ENCODE measurements around the gene PHRF1. TPM values are rescaled to one million over a fixed set of nuclear protein-coding genes. Genes with fewer than 3 reads are reported as not detected.
"Not testable (repeated sequence)": the region's sequence is repeated elsewhere in the genome, so short reads cannot be mapped to it uniquely, and the experiment has no call there.

The PHRF1 gene
- total RNA-seq, 1 experiment from 2014 or later: 75.3 TPM

DNA sequence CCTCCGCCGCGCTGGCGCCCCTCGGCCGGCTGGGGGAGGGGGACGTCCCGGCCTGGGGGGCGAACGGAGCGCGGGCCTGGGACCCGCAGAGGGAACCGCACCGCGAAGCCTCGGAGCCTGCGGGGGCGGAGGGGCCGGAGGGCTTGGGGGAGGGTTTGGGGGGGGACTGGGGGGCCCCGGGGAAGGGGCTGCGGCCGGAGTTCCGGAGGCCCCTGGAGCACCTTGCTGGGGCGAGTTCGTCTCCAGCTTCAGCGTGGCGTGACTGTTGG lies 51.0 kb downstream of the PHRF1 start:
- DNase-seq (ENCODE audit: low spot score): no peak

GRCh38 chr11:628056-628455 lies 51.8 kb downstream of the PHRF1 start:
- no peak for DNase-seq (ENCODE audit: low spot score)

- no peak for DNase-seq (ENCODE audit: low spot score)
Measured at GRCh38 chr11:629237-629583, 52.9 kb downstream of the PHRF1 start.

GRCh38 chr11:630871-631270 lies 54.6 kb downstream of the PHRF1 start:
- DNase-seq (ENCODE audit: low spot score): no peak

GRCh38 chr11:635945-636510 lies 59.8 kb downstream of the PHRF1 start:
- DNase-seq (ENCODE audit: low spot score): no peak

- no peak for DNase-seq (ENCODE audit: low spot score)
Measured at GRCh38 chr11:636511-637332, 60.5 kb downstream of the PHRF1 start, which contains the start of gene DRD4. DRD4 (plus strand) TSS chr11:637269; CDS start chr11:637305, 36 bp downstream.

DNA sequence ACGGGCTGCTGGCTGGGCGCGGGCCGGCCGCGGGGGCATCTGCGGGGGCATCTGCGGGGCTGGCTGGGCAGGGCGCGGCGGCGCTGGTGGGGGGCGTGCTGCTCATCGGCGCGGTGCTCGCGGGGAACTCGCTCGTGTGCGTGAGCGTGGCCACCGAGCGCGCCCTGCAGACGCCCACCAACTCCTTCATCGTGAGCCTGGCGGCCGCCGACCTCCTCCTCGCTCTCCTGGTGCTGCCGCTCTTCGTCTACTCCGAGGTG lies 61.0 kb downstream of the PHRF1 start:
- no peak for DNase-seq (ENCODE audit: low spot score)

DNA sequence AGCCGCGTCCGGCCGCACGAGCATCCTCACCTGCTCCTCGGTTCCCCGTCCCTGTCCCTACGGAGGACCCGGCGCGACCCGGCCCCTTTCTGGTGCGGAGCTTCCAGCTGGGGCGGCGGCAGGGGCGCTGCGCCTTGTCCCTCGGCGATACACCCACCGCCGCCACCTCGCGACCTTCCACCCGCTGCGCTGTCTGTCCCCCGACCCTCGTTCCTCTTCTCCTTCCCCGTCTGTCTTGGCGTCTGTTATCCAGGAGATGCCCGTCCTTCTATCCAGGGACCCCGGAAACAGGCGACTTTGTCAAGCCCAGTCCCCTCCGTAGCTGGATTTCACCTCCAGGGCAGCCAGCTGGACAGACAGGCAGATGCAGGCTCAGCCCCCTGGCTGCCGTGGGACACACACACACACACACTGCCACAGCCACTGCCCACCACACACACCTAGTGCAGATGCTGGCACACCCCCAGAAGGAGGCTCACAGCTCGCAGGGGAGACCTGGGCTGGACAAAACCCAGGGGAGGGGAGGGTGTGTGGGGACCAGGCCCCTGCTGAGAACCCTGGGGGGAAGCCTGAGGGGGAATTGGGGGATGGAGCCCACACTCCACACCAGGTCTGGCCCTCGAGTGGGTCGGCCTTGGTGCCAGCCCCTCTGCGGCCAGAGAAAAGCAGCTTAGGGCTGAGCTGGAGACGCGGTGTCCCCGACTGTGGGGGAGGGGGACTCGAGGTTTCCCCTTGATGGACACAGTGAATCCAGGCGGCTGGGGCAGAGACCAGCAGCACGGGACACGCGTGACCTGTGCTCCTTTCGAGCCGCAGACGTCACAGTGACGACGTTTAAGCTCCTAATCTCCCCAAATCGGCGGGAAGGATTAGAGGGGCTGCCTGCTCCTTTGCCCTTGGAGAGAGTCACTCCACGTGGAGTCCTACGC lies 61.6 kb downstream of the PHRF1 start:
- DNase-seq (ENCODE audit: low spot score): no peak

DNA sequence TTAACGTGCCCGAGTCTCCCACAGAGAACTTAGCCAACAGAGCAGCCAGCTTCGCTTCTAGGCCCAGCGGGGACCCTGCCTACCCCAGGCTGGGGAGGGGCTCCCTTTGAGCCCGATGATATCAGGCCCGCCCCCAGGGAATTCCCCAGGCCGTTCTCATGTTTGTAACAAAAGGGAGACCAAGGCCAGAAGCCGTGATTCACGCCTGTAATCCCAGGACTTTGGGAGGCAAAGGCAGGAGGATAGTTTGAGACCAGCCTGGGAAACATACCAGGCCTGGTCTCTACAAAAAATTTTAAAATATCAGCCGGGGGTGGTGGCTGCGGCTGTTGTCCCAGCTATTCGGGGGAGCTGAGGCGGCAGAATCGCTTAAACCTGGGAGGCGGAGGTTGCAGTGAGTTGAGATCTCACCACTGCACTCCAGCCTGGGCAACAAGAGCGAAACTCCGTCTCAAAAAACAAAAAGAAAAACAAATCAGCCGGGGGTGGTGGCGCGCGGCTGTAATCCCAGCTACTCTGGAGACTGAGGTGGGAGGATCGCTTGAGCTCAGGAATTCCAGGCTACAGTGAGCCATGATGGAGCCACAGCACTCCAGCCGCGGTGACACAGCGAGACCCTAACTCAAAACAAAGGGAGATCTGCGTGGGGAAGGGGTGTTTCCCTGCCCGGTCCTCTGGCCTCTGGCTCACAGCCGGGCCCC lies 62.5 kb downstream of the PHRF1 start:
- DNase-seq (ENCODE audit: low spot score): no peak

DNA sequence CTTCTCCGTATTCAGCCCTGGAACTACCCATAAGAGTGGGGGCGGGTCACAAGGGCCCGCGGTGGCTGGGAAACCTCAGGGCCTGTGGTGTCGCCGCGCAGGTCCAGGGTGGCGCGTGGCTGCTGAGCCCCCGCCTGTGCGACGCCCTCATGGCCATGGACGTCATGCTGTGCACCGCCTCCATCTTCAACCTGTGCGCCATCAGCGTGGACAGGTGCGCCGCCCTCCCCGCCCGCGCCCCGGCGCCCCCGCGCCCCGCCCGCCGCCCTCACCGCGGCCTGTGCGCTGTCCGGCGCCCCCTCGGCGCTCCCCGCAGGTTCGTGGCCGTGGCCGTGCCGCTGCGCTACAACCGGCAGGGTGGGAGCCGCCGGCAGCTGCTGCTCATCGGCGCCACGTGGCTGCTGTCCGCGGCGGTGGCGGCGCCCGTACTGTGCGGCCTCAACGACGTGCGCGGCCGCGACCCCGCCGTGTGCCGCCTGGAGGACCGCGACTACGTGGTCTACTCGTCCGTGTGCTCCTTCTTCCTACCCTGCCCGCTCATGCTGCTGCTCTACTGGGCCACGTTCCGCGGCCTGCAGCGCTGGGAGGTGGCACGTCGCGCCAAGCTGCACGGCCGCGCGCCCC lies 63.2 kb downstream of the PHRF1 start:
- DNase-seq (ENCODE audit: low spot score): no peak

DNA sequence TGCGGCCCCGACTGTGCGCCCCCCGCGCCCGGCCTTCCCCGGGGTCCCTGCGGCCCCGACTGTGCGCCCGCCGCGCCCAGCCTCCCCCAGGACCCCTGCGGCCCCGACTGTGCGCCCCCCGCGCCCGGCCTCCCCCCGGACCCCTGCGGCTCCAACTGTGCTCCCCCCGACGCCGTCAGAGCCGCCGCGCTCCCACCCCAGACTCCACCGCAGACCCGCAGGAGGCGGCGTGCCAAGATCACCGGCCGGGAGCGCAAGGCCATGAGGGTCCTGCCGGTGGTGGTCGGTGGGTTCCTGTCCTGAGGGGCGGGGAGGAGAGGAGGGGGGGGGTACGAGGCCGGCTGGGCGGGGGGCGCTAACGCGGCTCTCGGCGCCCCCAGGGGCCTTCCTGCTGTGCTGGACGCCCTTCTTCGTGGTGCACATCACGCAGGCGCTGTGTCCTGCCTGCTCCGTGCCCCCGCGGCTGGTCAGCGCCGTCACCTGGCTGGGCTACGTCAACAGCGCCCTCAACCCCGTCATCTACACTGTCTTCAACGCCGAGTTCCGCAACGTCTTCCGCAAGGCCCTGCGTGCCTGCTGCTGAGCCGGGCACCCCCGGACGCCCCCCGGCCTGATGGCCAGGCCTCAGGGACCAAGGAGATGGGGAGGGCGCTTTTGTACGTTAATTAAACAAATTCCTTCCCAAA lies 63.9 kb downstream of the PHRF1 start:
- DNase-seq (ENCODE audit: low spot score): no peak

DNA sequence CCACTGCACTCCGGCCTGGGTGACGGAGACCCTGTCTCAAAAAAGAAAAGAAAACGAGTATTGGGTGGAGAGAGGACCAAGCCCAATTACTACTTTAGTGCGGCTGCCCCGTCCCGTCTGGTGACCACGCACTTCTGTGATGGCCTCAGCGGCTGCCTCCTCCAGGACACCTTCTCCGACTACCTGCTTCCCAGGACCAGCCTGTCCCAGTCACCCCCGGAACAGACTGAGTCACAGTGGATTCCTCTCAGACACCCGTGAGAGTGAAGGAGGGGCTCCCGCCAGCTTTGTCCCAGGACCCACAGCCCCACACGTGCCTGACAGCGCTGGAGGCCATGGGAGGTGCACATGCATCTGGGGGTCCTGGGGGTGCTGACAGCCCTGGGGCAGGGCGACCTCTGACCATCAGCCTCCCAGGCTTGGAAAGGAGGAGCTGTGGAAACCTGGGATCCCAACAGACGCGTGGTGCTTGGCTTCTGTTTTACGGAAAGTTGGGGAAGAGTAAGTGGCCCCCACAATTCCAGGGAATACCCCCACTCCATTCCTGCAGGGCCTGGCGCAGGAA lies 65.6 kb downstream of the PHRF1 start:
- no peak for DNase-seq (ENCODE audit: low spot score)

DNA sequence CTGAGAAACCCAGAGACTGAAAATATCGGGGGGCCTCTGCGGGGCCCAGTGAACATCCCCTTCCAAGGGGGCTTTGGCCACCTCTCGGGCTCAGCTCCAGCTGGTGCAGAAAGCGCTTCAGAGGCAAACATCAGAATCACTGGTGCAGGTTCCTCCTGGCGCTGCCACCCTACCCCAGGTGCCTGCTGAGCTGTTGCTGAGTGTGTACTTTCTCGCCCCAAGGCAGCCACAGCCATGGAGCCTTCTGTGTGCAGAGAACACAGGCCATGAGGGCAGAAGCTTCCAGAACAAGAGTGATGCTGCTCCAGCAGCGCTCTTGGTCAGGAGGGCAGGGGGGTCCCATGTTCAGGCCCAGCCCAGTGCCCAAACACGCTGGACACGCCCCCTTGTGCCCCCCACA lies 67.1 kb downstream of the PHRF1 start:
- no peak for DNase-seq (ENCODE audit: low spot score)

DNA sequence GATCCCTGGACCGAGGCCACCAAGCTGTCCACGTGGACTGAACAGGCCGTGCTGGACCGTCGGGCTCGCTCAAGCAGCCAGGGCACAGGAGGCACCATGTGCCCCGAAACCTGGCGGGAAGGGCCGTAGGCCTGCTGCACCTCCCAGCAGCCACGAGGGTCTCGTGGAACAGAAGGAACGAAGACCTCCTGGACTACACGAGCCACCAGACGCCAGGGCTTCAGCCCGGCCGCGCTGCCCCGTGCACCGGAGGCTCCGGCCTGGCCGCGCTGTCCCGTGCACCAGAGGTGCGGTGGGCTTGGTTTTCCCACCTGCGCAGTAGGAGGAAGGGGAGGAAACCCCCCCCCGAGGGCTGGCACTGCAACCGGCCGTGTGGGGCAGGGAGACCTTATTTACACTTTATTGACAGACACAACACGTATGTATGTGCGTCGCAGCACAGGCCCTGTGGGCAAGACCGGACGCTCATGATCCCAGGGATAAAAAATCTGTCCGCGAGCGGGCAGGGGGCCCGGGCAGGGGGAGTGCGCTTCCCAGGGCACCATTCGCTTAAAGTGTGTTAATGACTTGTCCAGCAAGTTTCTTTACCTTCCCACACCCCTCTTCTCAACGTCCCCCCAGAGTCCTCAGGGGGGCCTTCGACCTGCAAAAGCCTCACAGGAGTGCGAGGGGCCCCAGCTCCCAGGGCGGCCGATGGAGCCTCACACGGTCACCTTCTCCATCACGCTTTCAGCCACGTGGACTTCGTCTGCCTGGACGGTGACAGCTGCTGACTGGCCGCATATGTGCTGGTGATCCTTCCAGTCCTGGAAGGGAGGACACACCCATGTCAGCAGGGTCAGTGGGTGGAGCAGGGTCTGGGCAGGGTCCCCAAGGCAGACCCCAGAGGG lies 67.8 kb downstream of the PHRF1 start:
- no peak for DNase-seq (ENCODE audit: low spot score)

GRCh38 chr11:645536-645935 lies 69.3 kb downstream of the PHRF1 start:
- DNase-seq (ENCODE audit: low spot score): no peak

DNA sequence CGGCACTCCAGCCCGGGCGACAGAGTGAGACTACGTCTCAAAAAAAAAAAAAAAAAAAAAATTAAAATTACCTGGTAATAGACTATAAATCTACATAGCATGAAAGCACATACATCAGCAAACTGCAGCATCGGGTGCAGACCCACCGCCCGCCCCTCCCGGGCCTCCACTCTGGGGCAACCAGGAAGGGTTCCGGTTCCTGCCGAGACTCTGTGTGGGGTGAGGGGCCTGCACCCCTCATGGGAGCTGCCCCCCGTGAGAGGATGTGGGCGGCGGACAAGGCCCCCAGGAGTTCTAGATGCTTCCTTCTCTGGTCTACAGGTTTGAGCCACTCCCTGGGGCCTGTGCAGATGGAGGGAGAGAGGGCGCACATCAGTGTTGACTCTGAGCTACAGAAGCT lies 69.9 kb downstream of the PHRF1 start:
- DNase-seq (ENCODE audit: low spot score): no peak

DNA sequence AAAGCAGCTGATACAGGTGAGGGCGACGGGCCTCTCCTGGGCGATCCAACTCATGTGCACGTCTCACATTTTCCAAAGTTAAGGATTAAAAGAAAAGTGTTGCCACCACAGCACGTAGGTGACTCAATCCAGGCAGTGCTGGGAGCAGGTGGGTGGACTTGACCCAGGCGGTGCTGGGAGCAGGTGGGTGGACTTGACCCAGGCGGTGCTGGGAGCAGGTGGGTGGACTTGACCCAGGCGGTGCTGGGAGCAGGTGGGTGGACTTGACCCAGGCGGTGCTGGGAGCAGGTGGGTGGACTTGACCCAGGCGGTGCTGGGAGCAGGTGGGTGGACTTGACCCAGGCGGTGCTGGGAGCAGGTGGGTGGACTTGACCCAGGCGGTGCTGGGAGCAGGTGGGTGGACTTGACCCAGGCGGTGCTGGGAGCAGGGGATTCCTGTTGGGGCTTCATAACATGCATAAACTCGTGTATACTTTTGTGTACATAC lies 71.4 kb downstream of the PHRF1 start:
- not testable (repeated sequence) for DNase-seq (ENCODE audit: low spot score)

- DNase-seq (ENCODE audit: low spot score): no peak
Measured at GRCh38 chr11:650482-650881, 74.2 kb downstream of the PHRF1 start.

DNA sequence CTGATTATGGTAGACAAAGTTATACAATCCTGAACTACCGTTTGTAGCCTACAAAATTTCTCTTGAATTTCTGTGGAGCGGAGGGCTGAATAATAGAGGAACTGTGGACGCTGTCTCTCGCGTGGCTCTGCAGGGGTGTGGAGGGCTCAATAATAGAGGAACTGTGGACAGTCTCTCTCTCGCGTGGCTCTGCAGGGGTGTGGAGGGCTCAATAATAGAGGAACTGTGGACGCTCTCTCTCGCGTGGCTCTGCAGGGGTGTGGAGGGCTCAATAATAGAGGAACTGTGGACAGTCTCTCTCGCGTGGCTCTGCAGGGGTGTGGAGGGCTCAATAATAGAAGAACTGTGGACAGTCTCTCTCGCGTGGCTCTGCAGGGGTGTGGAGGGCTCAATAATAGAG lies 76.9 kb downstream of the PHRF1 start:
- not testable (repeated sequence) for DNase-seq (ENCODE audit: low spot score)

GRCh38 chr11:653837-654236 lies 77.6 kb downstream of the PHRF1 start:
- no peak for DNase-seq (ENCODE audit: low spot score)
